Adrenal gland (tissue), 5 donors: ENCODE data around the gene CGRRF1.

Experiments used
- CTCF ChIP-seq, 6 experiments: fragments of 450-650 bp in 4 of 6; fragments of 200-600 bp in 2 of 6; sonication (generic) in 1 of 6; IDR thresholded peaks; 1 replicate in 5 of 6; 2 replicates in 1 of 6; pipeline versions ENCODE4 v1.5.1 to v1.8.0; 2016 to 2021; ENCODE audit warnings: antibody characterized with exemption in 6 of 6, mild to moderate bottlenecking in 2 of 6, moderate library complexity in 1 of 6
- POLR2A ChIP-seq, 2 donors: fragments of 450-650 bp; IDR thresholded peaks; one replicate each; pipeline ENCODE4 v1.6.1; 2017; ENCODE audit warnings: antibody characterized with exemption in 2 of 2, mild to moderate bottlenecking in 2 of 2, moderate library complexity in 1 of 2
- donor health status: DM: no; HTN: no; CAD: no.

GRCh38 chr14:54585214-54585613 lies 75.5 kb downstream of the CGRRF1 start:
- TF ChIP-seq CTCF (IDR thresholded peaks at IDR 0.05), result no peak
- no peak for TF ChIP-seq POLR2A (IDR thresholded peaks at IDR 0.05)
